WERI-Rb-1 (cell line): Measurements from ENCODE around the gene XPC.

ENCODE experiments used
- DNase-seq: peaks from one replicate; pipeline ENCODE4 v3.0.0-alpha.2; 2020
- H3K27ac ChIP-seq: fragments of 250-450 bp; sonication (Bioruptor Pico); 2 replicates; pipeline ENCODE4 v1.5.1; 2020; ENCODE audit warnings: mild to moderate bottlenecking, moderate library complexity
- H3K27me3 ChIP-seq: fragments of 250-450 bp; sonication (Bioruptor Pico); 2 replicates; pipeline ENCODE4 v1.5.1; 2021; ENCODE audit warnings: mild to moderate bottlenecking, low read depth, moderate library complexity; ENCODE audit not compliant: insufficient read depth, severe bottlenecking
- H3K36me3 ChIP-seq: fragments of 250-450 bp; sonication (Bioruptor Pico); 2 replicates; pipeline ENCODE4 v1.5.1; 2020; ENCODE audit warnings: mild to moderate bottlenecking, moderate library complexity
- H3K4me3 ChIP-seq: 2 replicates; pipeline ENCODE4 v1.5.1; 2011; ENCODE audit warnings: low read depth, mild to moderate bottlenecking, control low read depth, low read length
- H3K9me3 ChIP-seq: fragments of 250-450 bp; sonication (Bioruptor Pico); 2 replicates; pipeline ENCODE4 v1.5.1; 2021; ENCODE audit warnings: mild to moderate bottlenecking, moderate library complexity; ENCODE audit not compliant: severe bottlenecking
- CTCF ChIP-seq: IDR thresholded peaks from 2 replicates; pipeline ENCODE4 v1.5.1; 2011; ENCODE audit warnings: low read depth, mild to moderate bottlenecking, control low read depth, inconsistent platforms, low read length

XPC gene

GRCh38 chr3:14120111-14120920 is 58.1 kb downstream of the XPC start:
- no peak for DNase-seq
- Histone ChIP-seq H3K27me3 (no peaks in the 10 kb centered on the region), H3K27ac (no peak overlapping the region), H3K9me3 (no peaks in the 10 kb centered on the region), H3K36me3 (peaks cover 14% of the 10 kb centered on the region), H3K4me3 (no peak overlapping the region)
- no peak for TF ChIP-seq CTCF

- peaks cover 20% of the 10 kb centered on the region for H3K36me3 ChIP-seq
- no peaks in the 10 kb centered on the region for H3K27me3 ChIP-seq
- no peak overlapping the region for H3K4me3 ChIP-seq
- H3K27ac ChIP-seq: no peak overlapping the region
- no peak for DNase-seq
- TF ChIP-seq CTCF: no peak
- no peaks in the 10 kb centered on the region for H3K9me3 ChIP-seq
Observed at GRCh38 chr3:14119651-14120050, 58.8 kb downstream of the XPC start.

DNA sequence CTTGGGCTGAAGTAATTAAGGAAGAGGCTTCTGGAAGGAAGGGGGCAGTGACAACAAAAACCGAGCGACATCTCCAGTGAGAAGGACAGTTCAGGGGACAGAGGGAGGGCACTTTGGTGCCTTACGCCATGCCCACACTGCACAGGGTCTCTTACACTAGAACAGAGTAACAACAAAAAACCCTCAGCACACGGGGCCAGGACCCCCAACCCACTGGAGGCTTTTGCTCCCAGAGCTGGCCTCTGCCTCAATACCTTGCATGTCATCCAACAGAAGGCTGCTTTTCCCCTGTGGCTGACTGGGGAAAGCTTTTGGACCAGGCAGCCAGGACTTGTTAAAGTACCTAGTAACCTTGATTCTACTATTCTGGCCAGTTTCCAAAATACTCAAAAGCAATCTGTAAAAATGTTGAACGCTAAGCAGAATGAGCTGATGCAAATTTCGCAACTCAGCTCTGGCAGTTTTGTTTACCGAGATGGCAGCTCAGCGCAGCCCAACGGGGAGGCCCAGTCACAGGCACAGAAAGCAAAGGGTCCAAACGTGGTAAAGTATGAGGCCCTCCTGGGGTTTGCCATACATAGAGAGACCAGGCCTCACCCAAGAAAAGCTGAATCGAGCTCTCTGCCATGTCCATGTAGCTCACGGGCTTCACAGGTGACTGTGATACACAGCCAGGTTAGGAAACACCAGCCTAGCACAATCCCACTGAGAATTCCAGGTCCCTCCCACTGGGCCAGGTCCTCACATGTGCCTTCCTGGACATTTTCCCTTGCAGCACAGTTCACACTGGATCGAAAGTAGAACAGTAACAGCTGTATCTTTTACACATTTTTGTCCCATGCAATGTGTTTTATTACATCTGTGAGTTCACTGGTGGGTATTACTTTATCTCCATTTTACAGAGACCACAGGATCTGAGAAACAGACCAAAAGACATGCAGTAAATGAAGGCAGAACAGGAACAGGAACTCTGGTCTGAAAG is 59.7 kb downstream of the XPC start:
- H3K9me3 ChIP-seq: no peaks in the 10 kb centered on the region
- no peak for TF ChIP-seq CTCF
- peaks cover 25% of the 10 kb centered on the region for H3K36me3 ChIP-seq
- H3K4me3 ChIP-seq: no peak overlapping the region
- DNase-seq: no peak
- no peak overlapping the region for H3K27ac ChIP-seq
- H3K27me3 ChIP-seq: no peaks in the 10 kb centered on the region

DNA sequence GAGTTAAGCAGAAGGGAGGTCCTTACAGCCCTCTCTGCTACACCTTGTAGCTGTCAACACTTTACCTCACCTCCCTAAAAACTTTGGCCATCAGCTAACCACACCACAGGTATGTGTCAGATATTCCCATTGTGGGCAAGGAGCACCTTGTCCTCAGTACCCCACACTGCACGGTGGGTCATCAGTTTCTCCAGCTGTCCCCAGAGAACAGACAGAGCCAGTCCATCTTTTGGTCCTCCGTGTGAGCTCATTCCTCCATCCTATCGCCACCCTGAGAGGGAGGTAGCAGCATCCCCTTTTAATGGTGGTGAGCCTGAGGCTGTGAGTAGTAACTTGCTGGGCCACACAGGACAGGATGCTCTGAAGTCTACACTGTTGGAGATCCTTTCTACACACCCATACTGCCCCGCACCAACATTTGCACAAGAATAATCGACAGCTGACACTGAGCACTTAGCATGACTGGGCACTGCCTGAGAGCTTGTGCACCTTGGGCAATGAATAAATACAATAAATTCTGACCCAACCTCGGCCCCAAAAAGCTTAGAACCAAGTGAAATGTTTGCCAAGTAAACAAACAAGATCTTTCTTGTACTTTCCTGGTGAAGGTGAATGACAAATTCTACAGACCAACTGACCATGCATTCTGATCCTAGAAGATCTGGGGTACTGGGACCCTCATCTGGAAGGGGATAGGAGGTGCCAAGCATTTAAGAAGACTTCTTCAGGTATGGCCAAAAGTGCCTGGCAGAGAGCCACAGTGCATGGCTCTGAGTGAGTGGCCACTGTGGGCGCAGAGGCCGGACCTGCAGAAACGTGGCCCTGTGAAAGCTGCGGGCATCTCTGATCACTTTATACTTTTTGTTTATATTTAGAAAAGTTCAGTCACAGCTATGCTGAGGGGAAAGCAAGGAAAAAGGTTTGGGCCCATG is 60.7 kb downstream of the XPC start:
- Histone ChIP-seq H3K9me3 (no peaks in the 10 kb centered on the region), H3K27ac (no peak overlapping the region), H3K27me3 (no peaks in the 10 kb centered on the region), H3K36me3 (peaks cover 27% of the 10 kb centered on the region), H3K4me3 (no peak overlapping the region)
- TF ChIP-seq CTCF: no peak
- no peak for DNase-seq

DNA sequence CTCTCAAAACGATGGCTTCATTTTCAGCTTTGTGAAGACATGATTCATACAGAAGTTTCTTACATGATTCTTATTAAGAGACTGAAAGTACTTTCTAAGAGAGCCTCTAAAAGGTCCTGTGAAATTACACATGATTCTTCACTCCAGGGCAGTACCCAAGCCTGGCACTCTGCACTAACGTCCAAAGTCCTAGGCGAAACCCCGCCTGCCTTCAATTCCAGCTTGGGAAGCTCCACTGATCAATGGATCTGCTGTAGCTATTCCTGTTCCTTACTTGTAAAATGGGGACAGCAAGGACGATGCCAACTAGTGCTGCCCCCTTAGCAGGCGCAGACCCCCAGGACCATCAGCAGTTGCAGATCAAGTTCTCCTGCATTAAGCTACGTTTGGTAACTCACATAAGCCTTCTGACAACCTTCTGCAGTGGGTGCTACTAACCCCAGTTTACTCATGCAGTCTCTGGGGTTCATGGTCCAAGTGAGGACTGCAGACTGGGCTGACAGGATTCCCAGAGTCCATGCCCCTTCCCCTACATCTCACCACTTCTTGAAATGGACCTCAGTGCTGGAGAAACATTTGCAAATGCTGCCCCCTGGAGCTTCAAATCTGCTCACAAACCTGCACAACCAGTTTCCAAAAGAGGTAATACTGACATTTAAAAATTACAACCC is 64.3 kb downstream of the XPC start:
- H3K27ac ChIP-seq: no peak overlapping the region
- H3K4me3 ChIP-seq: no peak overlapping the region
- peak; percentile 40; the same call in 1 of the 2 replicates for TF ChIP-seq CTCF
- peaks cover 21% of the 10 kb centered on the region for H3K36me3 ChIP-seq
- no peaks in the 10 kb centered on the region for H3K9me3 ChIP-seq
- peak; percentile 41 for DNase-seq
- no peaks in the 10 kb centered on the region for H3K27me3 ChIP-seq
